ENCODE measurements around the gene TBC1D3C.
"Not testable (repeated sequence)": the region's sequence is repeated elsewhere in the genome, so short reads cannot be mapped to it uniquely, and the experiment has no call there.

DNA sequence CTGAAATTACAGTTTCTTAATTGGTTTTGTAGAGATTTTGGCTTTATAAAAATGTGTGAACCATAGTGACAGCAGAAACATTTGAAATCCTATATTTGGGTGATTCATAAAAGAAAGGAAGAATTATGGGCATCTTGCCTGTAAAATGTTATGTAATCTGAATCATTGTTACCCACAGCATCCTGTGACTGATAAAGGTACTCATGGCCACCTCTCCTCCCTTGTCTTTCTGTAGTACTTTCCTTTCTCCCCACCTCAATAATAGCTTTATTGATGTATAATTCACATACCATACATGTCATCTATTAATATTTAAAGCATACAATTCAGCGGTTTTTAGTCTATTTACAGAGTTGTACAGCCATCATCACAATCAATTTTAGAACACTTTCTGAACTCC lies 30.8 kb upstream of the TBC1D3C start:
- TF ChIP-seq, protein P1, sequence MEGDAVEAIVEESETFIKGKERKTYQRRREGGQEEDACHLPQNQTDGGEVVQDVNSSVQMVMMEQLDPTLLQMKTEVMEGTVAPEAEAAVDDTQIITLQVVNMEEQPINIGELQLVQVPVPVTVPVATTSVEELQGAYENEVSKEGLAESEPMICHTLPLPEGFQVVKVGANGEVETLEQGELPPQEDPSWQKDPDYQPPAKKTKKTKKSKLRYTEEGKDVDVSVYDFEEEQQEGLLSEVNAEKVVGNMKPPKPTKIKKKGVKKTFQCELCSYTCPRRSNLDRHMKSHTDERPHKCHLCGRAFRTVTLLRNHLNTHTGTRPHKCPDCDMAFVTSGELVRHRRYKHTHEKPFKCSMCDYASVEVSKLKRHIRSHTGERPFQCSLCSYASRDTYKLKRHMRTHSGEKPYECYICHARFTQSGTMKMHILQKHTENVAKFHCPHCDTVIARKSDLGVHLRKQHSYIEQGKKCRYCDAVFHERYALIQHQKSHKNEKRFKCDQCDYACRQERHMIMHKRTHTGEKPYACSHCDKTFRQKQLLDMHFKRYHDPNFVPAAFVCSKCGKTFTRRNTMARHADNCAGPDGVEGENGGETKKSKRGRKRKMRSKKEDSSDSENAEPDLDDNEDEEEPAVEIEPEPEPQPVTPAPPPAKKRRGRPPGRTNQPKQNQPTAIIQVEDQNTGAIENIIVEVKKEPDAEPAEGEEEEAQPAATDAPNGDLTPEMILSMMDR (IDR thresholded peaks at IDR 0.05; ENCODE audit: borderline replicate concordance, extremely low read depth, low read length, poor library complexity, severe bottlenecking): not testable (repeated sequence)
- not testable (repeated sequence) for TF ChIP-seq EZH2 (IDR thresholded peaks at IDR 0.05; ENCODE audit: borderline replicate concordance, low read depth, low read length, severe bottlenecking)

Measured in DND-41 (cell line).